ENCODE measurements around the gene METTL5.
"Not testable (repeated sequence)": the region's sequence is repeated elsewhere in the genome, so short reads cannot be mapped to it uniquely, and the experiment has no call there.

METTL5 gene

DNA sequence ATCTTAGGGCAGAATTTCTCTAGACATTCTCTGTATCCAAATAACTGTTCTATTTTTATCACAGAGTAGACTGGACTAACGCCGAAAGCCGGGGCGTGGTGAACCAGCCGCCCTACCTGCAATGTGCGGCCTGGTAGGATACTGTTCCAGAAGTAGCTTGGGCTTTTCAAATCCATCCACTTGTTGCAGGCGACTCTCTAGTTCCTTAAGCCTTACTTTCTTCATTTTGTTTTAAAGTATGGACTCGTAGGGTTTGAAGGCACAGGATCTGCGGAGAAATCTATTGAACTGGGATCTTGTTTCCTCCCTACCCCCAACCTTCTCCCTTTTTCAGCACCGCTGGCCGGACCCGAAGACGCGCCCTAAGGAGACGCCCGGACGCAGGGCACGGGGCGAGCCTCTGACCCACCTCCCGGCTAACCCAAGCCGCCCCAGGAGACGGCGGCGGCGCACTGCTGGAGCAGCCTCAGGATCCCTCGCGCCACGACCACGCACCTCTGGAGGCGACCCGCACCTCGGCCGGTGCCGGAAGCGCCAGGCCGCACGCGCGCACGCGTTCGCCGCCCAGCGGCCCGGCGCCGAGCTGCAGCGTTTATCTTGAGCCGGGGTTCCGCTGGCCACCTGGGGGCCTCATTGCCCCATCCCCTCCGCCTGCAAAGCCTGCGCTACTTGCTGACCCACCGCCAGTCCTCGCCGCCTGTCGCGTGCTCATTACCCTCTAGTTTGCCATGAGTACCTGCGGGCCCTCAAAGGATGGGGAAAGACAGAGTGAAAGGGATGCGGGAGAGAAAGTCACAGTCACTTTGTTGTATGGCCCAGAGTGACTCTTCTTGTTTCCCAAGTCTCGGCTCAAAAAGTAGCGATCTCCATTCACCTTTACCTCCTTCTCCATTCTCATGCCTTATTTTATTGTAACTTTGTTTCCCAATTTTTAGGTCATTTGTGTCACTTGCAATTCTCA, at the start of gene METTL5:
METTL5 (minus strand) TSS at position 533 of the 961 bp plus-strand sequence; CDS start at position 225, 308 bp downstream.
- peak; percentile 12 to 60 for DNase-seq (ENCODE audit: low read depth in 2 of 2)

DNA sequence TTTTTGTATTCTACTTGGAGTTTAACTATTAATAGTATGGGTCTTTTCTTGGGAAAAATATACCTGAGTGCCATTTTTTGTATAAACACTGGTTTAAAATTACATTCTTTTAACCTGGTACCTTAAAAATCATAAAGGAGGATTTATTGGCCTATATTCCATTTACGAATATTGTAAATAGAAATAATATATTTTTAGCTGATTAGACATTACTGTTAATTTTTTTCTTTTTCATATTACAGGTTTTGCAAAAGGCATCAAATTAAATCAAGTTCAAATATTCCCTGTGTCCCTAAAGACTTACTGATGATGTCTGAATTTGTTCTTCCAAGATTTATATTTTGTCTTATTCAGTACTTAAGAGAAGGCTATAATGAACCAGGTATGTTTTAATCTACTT, 47.3 kb upstream of the METTL5 start:
- no peak for DNase-seq (ENCODE audit: low read depth in 2 of 2)

DNA sequence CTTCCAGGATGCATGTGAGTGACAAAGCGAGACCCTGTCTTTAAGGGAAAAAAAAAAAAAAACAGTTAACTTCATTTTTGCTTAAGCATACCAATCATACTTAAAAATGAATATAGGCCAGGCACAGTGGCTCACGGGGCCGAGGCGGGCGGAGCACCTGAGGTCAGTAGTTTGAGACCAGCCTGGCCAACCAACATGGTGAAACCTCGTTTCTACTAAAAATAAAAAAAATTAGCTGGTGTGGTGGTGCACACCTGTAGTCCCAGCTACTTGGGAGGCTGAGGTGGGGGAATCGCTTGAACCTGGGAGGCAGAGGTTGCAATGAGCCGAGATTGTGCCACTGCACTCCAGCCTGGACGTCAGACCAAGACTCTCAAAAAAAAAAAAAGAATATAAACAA, 46.7 kb upstream of the METTL5 start:
- DNase-seq (ENCODE audit: low read depth in 2 of 2): not testable (repeated sequence)

DNA sequence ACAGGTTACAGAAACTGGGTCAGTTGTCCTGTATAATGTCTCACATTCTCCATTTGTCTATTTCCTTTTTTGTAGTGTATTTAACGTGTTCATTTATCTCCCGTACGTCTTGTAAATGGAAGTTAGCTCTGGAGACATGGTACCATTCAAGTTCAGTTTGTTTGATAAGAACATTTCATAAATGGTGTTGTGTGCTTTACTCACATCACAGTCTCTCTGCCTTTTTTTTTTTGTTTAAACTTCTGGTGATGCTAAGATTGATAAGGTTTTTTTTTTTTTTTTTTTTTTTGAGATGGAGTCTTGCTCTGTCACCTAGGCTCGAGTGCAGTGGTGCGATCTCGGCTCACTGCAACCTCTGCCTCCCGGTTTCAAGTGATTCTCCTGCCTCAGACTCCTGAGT, 44.2 kb upstream of the METTL5 start:
- no peak for DNase-seq (ENCODE audit: low read depth in 2 of 2)

DNA sequence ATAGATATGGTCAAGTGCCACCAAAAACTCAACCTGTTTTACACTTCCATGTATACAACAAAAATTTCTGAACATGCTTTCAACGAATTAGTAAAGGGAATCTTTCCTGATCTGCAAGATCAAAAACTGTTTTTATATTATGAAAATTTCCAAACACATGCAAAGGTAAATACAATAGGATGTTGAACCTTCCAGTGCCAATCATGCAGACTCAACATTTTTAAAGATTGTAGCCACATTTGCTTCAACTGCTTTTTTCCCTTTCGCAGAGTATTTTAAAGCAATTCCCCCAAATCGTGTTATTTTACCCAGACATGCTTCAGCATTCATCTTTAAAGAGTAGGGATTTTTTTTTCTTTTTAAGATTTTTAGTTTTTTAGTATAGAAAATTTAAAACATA, 42.9 kb upstream of the METTL5 start:
- DNase-seq (ENCODE audit: low read depth in 2 of 2): no peak

DNA sequence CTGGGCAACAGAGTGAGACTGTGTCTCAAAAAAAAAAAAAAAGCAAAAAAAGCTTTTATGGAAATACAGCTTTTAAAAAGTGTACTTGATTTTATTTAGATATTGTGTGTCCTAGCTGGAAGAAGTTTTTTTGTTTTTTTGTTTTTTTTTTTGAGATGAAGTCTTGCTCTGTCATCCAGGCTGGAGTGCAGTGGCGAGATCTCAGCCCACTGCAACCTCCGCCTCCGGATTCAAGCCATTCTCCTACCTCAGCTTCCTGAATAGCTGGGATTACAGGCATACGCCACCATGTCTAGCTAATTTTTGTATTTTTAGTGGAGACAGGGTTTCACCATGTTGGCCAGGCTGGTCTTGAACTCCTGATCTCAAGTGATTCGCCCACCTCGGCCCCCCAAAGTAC, 41.5 kb upstream of the METTL5 start:
- not testable (repeated sequence) for DNase-seq (ENCODE audit: low read depth in 2 of 2)

DNA sequence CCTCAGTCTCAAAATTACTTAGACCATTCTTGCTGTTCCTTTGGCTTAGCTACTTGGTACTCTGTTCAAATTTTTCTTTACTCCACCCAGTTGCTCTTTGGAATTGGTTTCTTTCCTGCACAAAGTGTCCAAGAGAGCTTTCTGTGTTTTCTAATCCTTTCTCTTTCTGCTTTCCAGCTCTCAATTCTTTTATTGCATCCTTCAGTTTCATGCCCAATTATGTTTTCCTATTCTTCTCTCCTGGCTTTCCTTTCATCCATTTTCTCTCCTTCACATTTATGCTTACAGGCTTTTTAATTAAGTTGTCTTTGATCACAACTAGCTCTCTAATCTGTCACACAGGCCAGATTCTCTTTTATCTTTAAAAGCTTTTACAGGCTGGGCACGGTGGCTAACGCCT, 40.8 kb upstream of the METTL5 start:
- no peak for DNase-seq (ENCODE audit: low read depth in 2 of 2)

DNA sequence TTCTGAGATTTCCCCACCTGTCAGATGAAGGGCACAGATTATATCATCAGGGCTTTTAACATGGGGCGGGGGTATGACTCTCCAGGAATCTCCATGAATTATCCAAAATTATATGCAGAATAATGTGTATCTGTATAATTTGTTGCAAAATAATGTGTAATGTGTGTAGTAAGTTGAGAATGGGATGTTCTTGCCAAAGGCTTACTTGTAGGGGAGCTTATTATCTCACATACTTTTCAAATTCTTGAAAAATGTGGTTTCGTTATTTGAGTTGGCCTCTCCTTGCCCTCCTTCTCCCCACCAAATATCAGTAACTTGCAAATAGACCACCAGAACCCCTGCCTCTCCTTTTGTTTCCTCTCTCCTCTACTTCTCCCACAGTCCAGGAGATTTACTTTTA, 38.1 kb upstream of the METTL5 start:
- DNase-seq (ENCODE audit: low read depth in 2 of 2): no peak

DNA sequence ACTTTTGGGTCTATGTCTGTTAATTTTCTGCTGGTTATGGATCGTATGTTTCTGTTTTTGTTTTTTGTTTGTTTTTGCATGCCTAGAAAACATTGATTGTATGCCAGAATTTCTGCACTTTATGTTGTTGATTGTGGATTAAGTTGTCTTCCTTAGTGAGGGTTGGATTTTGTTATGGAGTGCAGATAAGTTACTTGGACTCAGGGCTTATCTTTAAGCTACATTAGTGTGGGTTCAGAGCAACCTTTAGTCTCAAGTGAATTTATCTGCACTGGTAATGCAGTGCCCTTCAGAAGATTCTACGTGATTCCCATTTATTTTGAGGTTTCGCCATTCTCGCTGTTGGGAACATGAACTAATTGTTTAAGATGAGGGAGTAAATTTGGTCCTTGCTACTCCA, 35.4 kb upstream of the METTL5 start:
- no peak for DNase-seq (ENCODE audit: low read depth in 2 of 2)

DNA sequence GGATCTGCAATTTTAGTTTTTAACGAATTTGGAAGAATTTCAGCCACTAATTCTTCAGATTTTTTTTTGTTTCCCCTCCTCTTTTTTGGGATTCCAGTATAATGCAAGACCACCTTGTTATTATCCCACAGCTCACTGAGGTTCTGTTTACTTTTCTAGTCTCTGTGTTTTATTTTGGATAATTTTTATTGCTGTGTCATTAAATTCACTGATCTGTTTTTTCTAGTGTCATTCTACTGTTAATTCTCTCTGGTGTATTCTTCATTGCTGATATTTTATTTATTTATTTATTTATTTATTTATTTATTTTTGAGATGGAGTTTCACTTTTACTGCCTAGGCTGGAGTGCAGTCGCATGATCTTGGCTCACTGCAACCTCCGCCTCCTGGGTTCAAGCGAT, 34.7 kb upstream of the METTL5 start:
- no peak for DNase-seq (ENCODE audit: low read depth in 2 of 2)

DNA sequence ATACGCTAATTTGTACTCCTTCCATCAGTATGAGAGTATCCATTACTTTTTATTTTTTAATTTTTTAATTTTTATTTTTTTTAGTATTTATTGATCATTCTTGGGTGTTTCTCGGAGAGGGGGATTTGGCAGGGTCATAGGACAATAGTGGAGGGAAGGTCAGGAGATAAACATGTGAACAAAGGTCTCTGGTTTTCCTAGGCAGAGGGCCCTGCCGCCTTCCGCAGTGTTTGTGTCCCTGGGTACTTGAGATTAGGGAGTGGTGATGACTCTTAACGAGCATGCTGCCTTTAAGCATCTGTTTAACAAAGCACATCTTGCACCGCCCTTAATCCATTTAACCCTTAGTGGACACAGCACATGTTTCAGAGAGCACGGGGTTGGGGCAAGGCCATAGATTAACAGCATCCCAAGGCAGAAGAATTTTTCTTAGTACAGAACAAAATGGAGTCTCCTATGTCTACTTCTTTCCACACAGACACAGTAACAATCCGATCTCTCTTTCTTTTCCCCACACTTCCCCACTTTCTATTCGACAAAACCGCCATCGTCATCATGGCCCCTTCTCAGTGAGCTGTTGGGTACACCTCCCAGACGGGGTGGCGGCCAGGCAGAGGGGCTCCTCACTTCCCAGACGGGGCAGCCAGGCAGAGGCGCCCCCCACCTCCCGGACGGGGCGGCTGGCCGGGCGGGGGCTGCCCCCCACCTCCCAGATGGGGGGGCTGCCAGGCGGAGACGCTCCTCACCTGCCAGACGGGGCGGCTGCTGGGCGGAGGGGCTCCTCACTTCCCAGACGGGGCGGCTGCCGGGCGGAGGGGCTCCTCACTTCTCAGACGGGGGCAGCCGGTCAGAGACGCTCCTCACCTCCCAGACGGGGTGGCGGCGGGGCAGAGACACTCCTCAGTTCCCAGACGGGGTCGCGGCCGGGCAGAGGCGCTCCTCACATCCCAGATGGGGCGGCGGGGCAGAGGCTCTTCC, 30.9 kb upstream of the METTL5 start:
- DNase-seq (ENCODE audit: low read depth in 2 of 2): not testable (repeated sequence)

DNA sequence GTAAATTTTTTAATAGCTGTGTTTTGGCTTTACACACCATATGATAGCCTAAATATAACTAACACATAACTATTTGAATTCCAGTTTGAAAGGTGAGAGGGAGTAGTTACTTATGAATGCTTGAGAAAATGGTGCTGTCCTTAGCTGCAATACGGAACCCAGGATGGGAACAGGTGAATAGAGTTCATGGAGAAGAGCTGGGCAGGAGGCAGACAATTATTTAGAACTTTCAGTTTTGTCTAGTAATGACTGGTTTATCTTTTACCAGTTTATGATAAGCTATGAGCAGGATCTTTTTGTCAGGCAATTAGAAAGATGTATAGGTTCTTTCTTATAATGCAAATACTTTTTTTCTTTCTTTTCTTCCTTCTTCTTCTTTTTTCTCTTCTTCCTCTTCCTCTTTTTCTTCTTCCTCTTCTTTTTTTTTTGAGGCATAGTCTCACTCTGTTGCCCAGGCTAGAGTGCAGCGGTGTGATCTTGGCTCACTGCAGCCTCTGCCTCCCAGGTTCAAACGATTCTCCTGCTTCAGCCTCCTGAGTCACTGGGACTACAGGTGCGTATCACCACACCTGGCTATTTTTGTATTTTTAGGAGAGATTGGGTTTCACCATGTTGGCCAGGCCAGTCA, 28.4 kb upstream of the METTL5 start:
- DNase-seq (ENCODE audit: low read depth in 2 of 2): no peak

DNA sequence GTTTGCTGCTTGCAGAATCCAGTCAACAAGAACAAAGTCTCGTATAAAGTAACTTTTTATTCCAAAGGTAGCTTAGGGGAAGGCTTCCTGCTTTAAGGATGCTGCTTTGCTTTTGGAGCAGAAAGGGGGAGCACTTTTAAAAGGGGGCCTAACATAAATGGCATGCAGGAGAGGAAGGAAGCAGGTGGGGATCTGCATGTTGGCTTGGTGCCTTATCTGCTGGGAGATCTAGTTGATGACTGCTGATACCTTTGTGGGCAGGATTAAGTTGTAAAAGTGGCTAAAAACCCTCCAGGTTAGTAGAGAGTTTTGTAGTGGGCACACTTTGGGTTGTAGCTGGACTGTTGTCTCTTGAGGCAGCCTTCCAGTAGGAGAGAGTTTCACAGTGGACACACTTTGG, 25.0 kb upstream of the METTL5 start:
- DNase-seq (ENCODE audit: low read depth in 2 of 2): no peak

DNA sequence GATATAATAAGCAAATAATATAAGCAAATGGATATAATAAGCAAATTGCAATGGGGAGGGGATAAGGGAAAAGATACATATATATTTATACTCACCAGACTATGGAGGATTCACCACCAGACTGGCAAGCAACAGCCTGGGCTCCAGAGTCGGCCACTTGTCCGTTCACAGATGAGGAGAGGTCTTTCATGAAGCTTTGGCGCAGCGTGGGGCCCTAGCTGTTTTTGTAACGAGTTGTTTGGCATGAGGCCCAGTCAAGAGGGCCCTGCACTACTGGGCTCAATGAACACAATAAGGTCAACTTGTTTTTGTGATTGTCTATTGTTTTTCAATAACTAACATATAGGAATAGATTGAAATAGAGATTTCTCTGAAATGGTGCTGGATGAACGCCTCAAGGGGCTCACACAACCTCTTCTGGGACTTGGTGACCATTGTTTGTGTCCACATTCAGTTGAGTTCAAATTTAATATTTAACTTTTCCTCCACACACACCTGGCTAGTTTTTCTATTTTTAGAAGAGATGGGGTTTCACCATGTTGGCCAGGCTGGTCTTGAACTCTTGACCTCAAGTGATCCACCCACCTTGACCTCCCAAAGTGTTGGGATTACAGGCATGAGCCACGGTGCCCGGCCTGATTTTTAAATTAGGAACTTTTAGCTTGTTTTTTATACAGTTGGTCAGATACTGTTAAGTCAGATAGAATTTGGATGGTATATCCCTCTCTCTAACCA, 24.4 kb upstream of the METTL5 start:
- not testable (repeated sequence) for DNase-seq (ENCODE audit: low read depth in 2 of 2)

DNA sequence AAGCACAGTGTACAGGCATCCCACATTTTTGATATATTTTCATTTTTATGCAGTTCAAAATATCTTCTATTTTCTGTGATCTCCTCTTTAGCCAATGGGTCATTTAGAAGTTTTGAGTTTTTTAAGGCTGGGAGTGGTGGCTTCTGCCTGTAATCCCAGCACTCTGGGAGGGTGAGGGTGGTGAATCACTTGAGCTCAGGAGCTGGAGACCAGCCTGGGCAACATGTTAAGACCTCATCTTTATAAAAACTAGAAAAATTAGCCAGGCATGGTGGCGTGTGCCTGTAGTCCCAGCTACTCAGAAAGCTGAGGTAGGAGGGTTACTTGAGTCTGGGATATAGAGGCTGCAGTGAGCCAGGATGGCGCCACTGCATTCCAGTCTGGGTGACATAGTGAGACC, 20.3 kb upstream of the METTL5 start:
- no peak for DNase-seq (ENCODE audit: low read depth in 2 of 2)

DNA sequence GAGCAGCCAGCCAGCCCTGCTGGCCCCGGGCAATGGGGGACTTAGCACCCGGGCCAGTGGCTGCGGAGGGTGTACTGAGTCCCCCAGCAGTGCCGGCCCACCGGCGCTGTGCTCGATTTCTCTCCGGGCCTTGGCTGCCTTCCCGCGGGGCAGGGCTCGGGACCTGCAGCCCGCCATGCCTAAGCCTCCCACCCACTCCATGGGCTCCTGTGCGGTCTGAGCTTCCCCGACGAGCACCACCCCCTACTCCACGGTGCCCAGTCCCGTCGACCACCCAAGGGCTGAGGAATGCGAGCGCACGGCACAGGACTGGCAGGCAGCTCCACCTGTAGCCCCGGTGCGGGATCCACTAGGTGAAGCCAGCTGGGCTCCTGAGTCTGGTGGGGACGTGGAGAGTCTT, 16.9 kb upstream of the METTL5 start:
- DNase-seq (ENCODE audit: low read depth in 2 of 2): not testable (repeated sequence)

DNA sequence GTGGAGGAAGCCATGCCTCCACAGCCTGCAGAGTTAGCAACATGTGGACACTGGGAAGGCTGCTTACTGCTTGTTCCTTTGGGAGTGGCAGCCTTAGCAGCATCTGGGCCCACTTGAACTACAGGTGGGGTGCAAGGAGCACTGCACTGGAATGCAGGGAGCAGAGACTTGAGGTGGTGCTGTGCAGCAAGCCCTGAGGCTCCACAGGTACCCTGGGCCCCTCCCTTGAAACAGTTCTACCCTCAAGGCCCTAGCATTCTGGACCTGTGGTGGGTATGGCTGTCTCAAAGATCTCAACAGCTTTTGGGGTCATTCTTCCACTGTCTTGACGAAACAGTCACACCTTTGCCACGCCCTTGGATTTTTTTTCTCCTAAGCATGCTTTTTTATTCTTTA, 16.0 kb upstream of the METTL5 start:
- no peak for DNase-seq (ENCODE audit: low read depth in 2 of 2)

DNA sequence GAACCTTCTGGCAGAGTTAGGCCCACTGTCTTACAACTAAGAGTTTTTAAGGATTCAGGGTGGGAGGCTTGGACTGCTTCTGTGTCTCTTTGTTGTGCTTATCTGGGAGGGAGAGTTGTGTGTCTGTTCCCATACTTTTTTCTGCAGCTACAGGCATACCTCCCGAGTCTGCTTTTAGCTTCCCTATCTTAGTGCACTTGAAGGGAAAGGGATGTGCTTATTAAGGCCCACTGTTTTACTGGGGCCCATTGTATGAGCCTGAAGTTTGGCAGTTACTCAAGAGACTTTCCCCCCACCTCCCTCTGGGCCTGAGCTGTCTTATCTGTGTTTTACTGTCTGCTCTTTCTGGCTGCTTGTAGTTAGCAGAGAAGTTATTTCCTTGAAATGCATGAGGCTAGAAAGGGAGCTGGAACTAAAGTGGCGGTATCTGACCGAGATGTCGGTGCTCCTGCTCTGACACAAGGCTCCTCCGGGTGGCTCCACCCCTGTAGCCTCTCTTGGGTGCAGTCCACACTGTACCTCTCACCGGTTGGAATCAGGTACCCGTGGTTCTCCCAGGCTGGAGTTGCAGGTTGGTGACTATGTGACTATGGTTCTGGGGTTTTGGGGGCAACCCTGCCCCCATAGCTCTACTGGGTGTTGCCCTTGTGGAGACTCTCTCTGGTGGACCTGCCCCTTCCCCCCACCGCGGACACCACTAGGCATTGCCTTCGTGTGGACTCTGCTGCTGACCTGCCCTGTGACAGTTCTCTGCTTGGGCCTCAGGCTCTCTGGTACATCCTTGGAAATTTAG, 15.4 kb upstream of the METTL5 start:
- no peak for DNase-seq (ENCODE audit: low read depth in 2 of 2)

DNA sequence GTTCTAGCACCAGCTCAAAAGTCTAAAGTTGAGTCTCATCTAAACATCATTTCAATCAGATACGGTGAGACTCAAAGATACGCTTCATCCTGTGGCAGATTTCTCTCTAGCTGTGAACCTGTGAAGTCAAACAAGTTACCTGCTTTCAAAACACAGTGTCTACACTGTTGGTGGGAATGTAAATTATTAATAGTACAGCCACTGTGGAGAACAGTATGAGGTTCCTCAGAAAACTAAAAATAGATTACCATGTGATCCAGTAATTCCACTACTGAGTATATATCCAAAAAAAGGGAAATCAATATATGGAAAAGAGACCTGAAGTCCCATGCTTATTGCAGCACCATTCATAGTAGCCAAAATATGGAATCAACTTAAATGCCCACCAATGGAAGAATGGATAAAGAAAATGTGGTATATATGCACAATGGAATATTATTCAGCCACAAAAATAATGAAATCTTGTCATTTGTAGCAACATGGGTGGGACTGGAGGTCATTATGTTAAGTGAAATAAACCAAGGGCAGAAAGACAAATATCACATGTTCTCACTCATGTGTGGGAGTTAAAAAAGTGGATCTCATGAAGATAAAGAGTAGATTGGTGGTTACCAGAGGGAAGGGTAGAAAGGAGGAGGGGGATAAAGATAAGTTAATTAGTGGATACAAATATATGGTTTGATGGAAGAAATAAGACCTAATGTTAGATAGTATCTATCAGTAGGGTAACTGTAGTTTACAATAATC, 14.2 kb upstream of the METTL5 start:
- DNase-seq (ENCODE audit: low read depth in 2 of 2): no peak

DNA sequence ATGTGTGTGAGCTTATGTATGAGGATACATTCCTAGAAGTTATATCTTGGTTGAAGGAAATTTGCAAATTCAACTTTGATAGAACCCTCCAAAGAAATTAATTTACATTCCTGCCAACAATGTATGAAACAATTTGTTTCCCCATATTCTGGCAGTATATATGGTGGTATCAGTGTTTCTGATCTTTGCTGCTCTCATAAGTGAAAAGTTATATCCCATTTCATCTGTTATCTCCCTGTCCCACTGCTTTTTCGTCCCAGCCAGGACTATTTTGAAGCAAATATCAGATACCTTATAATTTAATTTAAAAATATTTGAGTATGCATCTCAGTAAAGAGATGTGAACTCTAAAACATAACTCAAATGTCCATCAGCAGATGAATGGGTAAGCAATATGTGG, 9.7 kb upstream of the METTL5 start:
- DNase-seq (ENCODE audit: low read depth in 2 of 2): no peak
